ENCODE results near the gene TCEA2. TPM values are rescaled to one million over a fixed set of nuclear protein-coding genes. Genes with fewer than 3 reads are reported as not detected.

Gene TCEA2
- total RNA-seq, 2 donors from 2014 or later: 44.7 to 46.4 TPM

DNA sequence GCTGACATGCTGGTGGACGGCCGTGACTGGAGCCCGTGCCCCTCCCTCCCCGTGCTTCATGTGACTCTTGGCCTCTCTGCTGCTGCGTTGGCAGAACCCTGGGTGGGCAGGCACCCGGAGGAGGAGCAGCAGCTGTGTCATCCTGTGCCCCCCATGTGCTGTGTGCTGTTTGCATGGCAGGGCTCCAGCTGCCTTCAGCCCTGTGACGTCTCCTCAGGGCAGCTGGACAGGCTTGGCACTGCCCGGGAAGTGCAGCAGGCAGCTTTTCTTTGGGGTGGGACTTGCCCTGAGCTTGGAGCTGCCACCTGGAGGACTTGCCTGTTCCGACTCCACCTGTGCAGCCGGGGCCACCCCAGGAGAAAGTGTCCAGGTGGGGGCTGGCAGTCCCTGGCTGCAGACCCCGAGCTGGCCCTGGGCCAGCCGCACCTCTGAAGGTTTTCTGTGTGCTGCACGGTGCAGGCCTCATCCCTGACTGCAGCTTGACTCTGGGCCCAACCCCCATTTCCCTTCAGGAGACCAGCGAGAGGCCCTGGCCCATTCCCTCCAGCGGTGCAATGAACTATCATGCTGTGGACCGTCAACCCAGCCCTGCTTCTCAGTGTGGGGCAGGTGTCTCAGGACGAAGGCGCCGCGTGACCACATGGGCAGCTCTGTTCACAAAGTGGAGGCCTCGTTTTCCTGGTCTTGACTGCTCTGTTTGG is 36.2 kb downstream of the TCEA2 start:
- DNase-seq: no peak
- no peak for ATAC-seq
- intact Hi-C loops (cut with DNase I): no loop called here

DNA sequence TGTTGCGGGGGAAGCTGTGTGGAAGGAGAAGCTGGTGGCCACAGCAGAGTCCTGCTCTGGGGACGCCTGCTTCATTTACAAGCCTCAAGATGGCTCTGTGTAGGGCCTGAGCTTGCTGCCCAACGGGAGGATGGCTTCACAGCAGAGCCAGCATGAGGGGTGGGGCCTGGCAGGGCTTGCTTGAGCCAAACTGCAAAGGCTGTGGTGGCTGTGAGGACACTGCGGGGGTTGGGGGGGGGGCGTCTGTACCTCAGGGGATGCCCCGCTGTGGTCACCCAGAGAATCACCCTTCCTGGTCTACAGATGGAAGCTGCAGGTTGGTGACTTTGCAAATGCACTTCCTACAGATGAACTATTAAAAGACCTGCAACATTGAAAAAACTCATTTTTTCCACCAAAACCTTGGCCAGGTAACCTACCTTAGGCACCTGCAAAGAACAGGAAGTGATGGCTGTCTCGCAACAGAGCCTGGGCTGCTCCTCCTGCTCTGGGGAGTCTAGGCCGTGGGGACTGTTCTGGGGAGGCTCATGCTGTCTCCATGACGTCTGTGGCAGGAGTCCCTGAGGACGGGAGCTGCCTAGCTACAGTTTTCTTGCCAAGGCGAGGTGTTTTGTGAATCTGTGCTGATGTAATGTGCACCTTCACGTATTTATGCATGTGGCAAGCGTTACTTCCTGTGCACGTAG is 37.0 kb downstream of the TCEA2 start:
- no peak for DNase-seq
- intact Hi-C loops (cut with DNase I): no loop called here

DNA sequence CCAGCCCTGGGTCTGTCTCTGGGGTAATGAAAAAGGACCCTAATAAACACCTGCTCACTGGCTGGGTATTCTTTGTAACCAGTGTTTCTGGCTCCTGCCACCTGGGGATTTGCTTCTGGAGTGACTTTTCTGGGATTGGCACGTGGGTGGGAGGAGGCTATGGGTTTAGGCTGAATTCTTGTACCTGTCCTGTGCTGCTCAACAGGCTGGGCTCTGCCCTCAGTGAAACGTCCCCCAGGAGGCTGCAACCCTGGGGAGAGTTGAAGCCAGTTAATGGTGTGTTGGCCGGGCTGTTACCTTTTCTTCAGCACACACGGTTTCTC is 37.5 kb downstream of the TCEA2 start:
- DNase-seq (no peak), ATAC-seq (no peak)
- intact Hi-C loops (cut with DNase I): no loop called here

More for the DNA sequence above, 37.0 kb downstream of the TCEA2 start:
- no peak for ATAC-seq

- peak; percentile 1 for DNase-seq
- intact Hi-C loops (cut with DNase I): no loop called here
Measured at GRCh38 chr20:64100946-64101688, 38.1 kb downstream of the TCEA2 start.

DNA sequence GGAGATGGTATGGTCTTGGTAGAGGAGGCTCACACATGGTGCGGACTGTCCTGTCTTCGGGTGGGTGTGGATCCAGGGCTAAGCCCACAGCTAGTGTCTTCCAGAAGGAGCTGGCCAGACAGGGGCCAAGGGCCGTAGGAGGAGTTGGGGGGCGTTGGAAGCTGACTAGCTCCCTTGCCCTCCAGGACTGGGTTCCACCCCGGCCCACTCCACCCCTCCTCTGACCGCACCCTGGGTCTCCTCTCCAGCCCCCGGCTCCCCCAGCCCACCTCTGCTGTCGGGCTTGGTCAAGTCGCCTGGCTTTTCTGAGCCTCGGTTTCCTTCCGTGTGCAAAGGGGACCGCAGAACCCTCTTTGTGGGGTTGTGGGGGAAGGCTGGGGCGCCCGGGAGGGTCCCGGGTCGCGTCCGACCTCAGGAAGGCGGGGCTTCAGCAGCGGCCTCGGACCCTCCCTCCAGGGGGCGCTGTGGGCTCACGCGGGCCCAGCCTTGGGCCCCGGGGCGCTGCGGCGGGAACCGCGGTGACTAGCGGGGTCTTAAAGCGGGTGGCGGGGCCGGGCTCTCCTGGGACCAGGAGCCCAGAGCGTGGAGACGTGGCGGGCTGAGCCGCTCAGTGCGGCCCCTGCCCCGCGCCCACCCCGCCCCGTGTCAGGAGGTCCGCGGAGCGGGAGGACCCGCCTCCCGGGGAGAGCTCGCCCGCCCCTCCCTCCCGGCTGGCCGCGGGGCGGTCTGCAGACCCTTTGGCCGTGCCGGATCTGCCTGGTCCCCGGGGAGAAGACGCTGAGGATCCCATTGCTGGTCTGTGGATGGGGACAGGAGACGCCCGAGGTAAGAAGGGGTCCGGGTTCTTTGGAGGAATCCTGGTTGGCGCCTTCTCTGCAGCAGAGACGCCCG is 39.0 kb downstream of the TCEA2 start:
- DNase-seq (peak; percentile 50), ATAC-seq (peak; percentile 71 to 78)
- intact Hi-C loops (cut with DNase I): no loop called here

More at GRCh38 chr20:64100946-64101688, 38.1 kb downstream of the TCEA2 start:
- no peak for ATAC-seq

DNA sequence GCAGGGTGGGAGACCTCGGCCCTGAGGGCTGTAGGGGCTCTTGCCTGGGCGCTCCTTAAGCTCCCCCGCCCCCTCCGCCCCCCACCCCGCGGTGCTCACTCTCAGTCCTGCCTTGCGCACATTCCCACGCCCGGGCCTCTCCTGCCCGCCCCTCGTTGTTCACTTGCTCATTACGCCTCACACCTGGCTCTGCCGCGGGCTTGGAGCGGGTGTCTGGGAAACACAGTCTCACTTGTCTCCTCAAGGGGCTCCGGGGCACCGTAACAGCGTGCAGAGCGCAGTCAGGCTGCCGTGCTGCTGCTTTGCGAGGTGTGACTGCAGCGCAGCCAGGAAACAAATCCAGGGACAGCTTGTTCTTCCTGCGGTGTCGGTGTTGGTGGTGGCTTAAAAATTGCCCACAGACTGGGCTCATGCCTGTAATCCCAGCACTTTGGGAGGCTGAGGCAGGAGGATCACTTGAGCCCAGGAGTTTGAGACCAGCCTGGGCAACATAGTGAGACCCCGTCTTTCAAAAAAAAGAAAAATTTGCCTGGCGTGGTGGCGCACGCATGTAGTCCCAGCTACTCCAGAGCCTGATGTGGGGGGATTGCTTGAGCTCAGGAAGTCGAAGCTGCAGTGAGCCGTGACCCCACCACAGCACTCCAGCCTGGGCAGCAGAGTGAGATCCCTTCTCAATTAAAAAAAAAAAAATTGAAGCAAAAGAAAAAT is 39.8 kb downstream of the TCEA2 start:
- ATAC-seq: peak; percentile 15 to 29
- intact Hi-C loops (cut with DNase I): no loop called here
- DNase-seq: peak; percentile 27

GRCh38 chr20:64103871-64104666 is 41.1 kb downstream of the TCEA2 start:
- DNase-seq: peak; percentile 6
- no peak for ATAC-seq
- intact Hi-C loops (cut with DNase I): no loop called here

DNA sequence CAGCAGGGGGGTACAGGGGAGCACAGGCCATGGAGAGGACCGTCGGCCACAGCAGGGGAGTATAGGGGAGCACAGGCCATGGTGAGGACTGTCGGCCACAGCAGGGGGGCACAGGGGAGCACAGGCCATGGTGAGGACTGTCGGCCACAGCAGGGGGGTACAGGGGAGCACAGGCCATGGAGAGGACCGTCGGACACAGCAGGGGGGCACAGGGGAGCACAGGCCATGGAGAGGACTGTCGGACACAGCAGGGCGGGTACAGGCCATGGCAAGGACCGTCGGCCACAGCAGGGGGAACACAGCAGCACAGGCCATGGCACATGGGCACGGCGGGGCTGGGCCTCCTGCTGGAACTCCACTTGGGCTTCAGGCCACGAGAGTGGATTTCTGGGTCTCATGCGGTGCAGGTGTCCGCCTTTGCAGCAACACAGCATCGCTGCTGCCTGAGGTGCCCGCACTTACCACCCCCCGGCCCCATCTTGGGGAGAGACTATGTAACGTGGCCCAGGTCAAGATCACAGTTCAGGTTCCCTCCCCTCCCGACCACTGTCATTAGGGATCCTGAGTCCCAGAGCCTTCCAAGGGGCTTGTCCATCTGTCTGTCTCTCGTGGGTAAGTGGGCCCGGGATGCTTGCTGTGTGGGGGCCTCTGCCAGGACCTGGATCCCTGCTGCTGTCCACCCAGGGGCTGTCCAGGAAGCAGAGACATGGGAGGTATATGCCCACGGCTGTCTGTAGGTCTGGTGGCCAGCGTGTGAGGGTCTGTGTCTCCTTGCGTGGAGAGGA is 41.9 kb downstream of the TCEA2 start:
- ATAC-seq: no peak
- intact Hi-C loops (cut with DNase I): no loop called here
- peak; percentile 6 for DNase-seq

DNA sequence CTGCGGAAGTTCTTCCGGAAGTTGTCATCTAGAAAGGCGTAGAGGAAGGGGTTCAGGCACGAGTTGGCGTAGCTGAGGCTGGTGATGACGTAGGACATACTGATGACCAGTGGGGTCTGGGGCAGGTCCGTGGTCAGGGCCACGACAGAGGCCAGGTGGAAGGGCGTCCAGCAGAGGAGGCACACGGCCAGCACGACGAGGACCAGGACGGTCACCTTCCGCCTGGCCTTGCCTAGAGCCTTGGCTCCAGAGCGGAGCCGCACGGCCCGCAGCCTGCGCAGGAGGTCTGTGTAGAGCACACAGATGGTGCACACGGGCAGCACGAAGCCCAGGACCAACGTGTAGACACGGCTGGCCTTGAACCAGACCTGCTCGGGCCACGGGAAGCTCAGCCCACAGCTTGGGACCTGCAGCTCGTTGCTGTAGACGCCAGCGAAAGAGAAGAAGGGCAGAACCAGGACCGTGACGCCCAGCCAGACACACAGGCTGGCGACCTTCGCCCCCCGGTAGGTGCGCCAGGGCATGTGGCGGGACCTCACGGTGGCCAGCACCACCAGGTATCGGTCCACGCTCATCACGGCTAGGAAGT is 42.9 kb downstream of the TCEA2 start:
- ATAC-seq (no peak), DNase-seq (peak; percentile 19)
- intact Hi-C loops (cut with DNase I): no loop called here

- intact Hi-C loops (cut with DNase I): no loop called here
- peak; percentile 9 for DNase-seq
Measured at GRCh38 chr20:64106435-64106961, 43.5 kb downstream of the TCEA2 start.

DNA sequence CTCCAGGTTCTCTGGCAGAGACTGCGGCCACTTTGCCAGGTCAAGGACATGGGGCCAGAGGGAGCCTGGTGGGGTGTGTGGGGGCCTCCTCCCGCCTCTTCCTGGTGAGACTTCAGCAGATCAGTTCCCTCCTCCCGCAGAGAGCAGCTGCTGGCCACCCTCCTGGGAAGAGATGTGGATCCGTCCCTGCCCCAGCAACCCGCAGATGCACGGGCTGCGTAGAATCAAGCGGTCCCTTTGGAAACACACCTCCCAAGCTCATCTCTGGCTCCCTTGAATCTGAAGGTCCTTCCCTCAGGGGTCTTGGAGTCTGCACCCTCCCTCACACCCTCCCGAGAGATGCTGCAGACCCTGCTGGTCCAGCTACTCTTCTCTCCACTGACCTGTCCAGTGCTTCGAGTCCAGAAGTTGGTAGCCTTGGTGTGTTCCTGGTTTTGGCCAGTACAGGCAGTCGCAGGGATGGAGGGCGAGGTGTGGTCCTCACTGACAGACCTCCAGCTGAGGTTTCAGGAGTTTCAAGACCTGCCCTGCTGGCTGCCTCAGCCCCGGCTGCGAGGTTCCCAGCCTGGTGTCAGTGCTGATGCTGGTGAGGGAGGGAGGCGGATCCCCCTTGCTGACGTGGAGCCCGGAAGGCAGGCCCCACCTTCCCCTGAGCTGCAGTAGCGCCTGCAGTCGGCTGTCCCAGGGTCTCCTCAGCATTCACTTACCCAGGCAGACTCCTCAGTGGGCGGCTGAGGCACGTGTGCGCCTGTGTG is 44.2 kb downstream of the TCEA2 start, which contains the start of gene NPBWR2:
TSS of gene NPBWR2 (minus strand) at position 585 of the 755 bp plus-strand sequence. CDS start 734 bp downstream, outside the sequence.
- peak; percentile 22 for DNase-seq
- intact Hi-C loops (cut with DNase I): no loop called here
- ATAC-seq: no peak

More at GRCh38 chr20:64106435-64106961, 43.5 kb downstream of the TCEA2 start:
- no peak for ATAC-seq

GRCh38 chr20:64107736-64108457 is 44.9 kb downstream of the TCEA2 start:
- intact Hi-C loops (cut with DNase I): no loop called here
- peak; percentile 6 for DNase-seq
- ATAC-seq: no peak

GRCh38 chr20:64108731-64109681 is 46.0 kb downstream of the TCEA2 start:
- no peak for DNase-seq
- no peak for ATAC-seq
- intact Hi-C loops (cut with DNase I): no loop called here

DNA sequence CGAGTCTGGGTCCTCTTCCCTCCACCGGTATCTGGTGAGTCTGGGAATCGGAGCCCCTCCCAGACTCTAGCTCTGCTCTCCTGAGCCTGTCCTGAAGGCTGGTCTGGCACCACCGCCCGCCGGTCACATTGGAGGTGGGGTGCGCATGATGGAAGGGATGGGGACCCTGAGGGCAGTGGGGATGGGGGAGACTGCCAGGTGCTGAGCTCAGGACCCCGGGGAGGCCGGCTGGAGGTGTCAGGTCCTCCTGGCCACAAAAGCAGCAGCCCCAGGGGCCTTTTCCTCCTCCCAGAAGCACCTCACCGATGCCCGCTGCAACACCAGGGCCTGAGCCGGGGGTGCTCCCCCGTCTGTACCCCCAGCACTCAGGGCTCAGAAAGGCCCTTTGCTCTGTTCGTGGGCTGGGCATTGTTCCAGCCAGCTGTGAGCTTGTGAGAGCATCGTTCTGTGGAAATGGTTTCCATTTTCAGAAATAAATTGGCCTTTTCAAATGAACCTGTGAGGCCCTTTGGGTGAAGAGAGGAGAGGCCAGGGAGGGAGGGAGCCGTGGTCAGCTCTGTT is 46.9 kb downstream of the TCEA2 start:
- intact Hi-C loops (cut with DNase I): no loop called here
- DNase-seq (no peak), ATAC-seq (no peak)
